Natural killer cell (primary cell): ENCODE data around the gene DMAC2. TPM values are rescaled to one million over a fixed set of nuclear protein-coding genes. Genes with fewer than 3 reads are reported as not detected.

Experiments used
- ATAC-seq, 3 donors: fragments of 150-1000 bp in 2 of 3; fragments of 200-7000 bp in 1 of 3; cut with Tn5 transposase; 1 replicate in 1 of 3; 2 replicates in 2 of 3; pipeline ENCODE4 v1.10.0; 2021; ENCODE audit warnings: mild to moderate bottlenecking in 2 of 3, moderate library complexity in 2 of 3
- DNase-seq, 2 donors: peaks; one replicate each; pipeline versions ENCODE4 v3.0.0 to v3.0.0-alpha.2; 2013 to 2021; ENCODE audit warnings: mixed read lengths in 1 of 2
- H3K27ac ChIP-seq: one replicate; pipeline ENCODE4 v1.5.1; 2013; ENCODE audit warnings: mild to moderate bottlenecking, low read length
- H3K27me3 ChIP-seq: one replicate; pipeline ENCODE4 v1.6.1; 2013; ENCODE audit warnings: low read length; ENCODE audit not compliant: control insufficient read depth, insufficient read depth
- H3K36me3 ChIP-seq: one replicate; pipeline ENCODE4 v1.6.1; 2013; ENCODE audit warnings: low read length; ENCODE audit not compliant: control insufficient read depth, insufficient read depth
- H3K4me1 ChIP-seq: one replicate; pipeline ENCODE4 v1.6.1; 2013; ENCODE audit warnings: low read length; ENCODE audit not compliant: control insufficient read depth, insufficient read depth
- H3K4me3 ChIP-seq: one replicate; pipeline ENCODE4 v1.5.1; 2013; ENCODE audit warnings: low read length
- H3K9me3 ChIP-seq: one replicate; pipeline ENCODE4 v1.6.1; 2013; ENCODE audit warnings: low read length; ENCODE audit not compliant: control insufficient read depth, insufficient read depth
- H3K27ac Mint-ChIP-seq, 2 donors: one replicate each; pipeline ENCODE4 v1.8.0; 2022; ENCODE audit warnings: mild to moderate bottlenecking in 2 of 2, mixed read lengths in 2 of 2, moderate library complexity in 1 of 2
- H3K27me3 Mint-ChIP-seq, 2 donors: one replicate each; pipeline ENCODE4 v1.8.0; 2022; ENCODE audit warnings: low read depth in 2 of 2, mixed read lengths in 2 of 2
- H3K36me3 Mint-ChIP-seq: one replicate; pipeline ENCODE4 v1.8.0; 2022; ENCODE audit warnings: mixed read lengths
- H3K4me1 Mint-ChIP-seq, 2 donors: one replicate each; pipeline ENCODE4 v1.8.0; 2022; ENCODE audit warnings: mixed read lengths in 2 of 2
- H3K4me3 Mint-ChIP-seq: one replicate; pipeline ENCODE4 v1.8.0; 2022; ENCODE audit warnings: mild to moderate bottlenecking, moderate library complexity, mixed read lengths
- H3K9me3 Mint-ChIP-seq, 2 donors: one replicate each; pipeline ENCODE4 v1.8.0; 2022; ENCODE audit warnings: mixed read lengths in 2 of 2
- CTCF ChIP-seq: fragments of 200-600 bp; IDR thresholded peaks from one replicate; pipeline ENCODE4 v1.8.0; 2022; ENCODE audit warnings: antibody characterized with exemption
- WGBS: methylation state at CpG from one replicate; pipeline ENCODE4 v1.1.7; 2013; ENCODE audit warnings: missing lambda C conversion rate; ENCODE audit not compliant: insufficient coverage; 5-methylcytosine and 5-hydroxymethylcytosine counted together
- intact Hi-C: fragments of 100-400 bp; cut with micrococcal nuclease; formaldehyde crosslinking; loops from one replicate; pipeline ENCODE4 v1.14.2; 2022
- total RNA-seq, 4 donors: library from RNA; stranded (reverse); fragments of 120-200 nt in 1 of 4; gene quantifications; one replicate each; pipeline versions ENCODE4 v1.2.3 to v1.2.4, GENCODE V29; 2013 to 2022

The DMAC2 gene
- total RNA-seq, 3 donors from 2014 or later (not counting 1 experiment from before 2014, with no cell fraction given) = 25.4 to 32.5 (median 29.5) TPM

- Histone ChIP-seq H3K9me3 (no peaks in the 10 kb centered on the region), H3K4me1 (no peaks in the 10 kb centered on the region), H3K4me3 (no peak overlapping the region), H3K27me3 (no peaks in the 10 kb centered on the region), H3K36me3 (no peaks in the 10 kb centered on the region), H3K27ac (no peak overlapping the region)
- Mint-ChIP-seq H3K27me3 (peaks cover 36 to 68% of the 10 kb centered on the region in 2 donors), H3K4me1 (no peaks in the 10 kb centered on the region), H3K9me3 (no peaks in the 10 kb centered on the region), H3K36me3 (no peaks in the 10 kb centered on the region), H3K4me3 (no peak overlapping the region), H3K27ac (no peak overlapping the region)
- 86% methylated on average over 8 of the region's 8 CpGs for WGBS
- ATAC-seq (no peak), DNase-seq (no peak)
- TF ChIP-seq CTCF = no peak
- intact Hi-C loops = no loop called here
These were observed 40.1 kb upstream of the DMAC2 start for GRCh38 chr19:41479757-41480191.

GRCh38 chr19:41478875-41479756 lies 39.4 kb upstream of the DMAC2 start:
- 67% methylated on average over 15 of the region's 15 CpGs for WGBS

GRCh38 chr19:41478171-41478570 lies 38.5 kb upstream of the DMAC2 start:
- H3K4me3 ChIP-seq = no peak overlapping the region
- Mint-ChIP-seq H3K27me3 (peaks cover 41 to 65% of the 10 kb centered on the region in 2 donors), H3K9me3 (no peaks in the 10 kb centered on the region), H3K4me3 (no peak overlapping the region), H3K27ac (no peak overlapping the region), H3K36me3 (no peaks in the 10 kb centered on the region), H3K4me1 (no peaks in the 10 kb centered on the region)
- H3K27me3 ChIP-seq = no peaks in the 10 kb centered on the region
- H3K4me1 ChIP-seq = no peaks in the 10 kb centered on the region
- H3K36me3 ChIP-seq = no peaks in the 10 kb centered on the region
- DNase-seq = no peak
- intact Hi-C loops = no loop called here
- no peak for TF ChIP-seq CTCF
- ATAC-seq = no peak
- no peak overlapping the region for H3K27ac ChIP-seq
- H3K9me3 ChIP-seq = no peaks in the 10 kb centered on the region
- 74% methylated on average over 8 of the region's 8 CpGs for WGBS

More at GRCh38 chr19:41478875-41479756, 39.4 kb upstream of the DMAC2 start:
- H3K4me1 Mint-ChIP-seq = no peaks in the 10 kb centered on the region
- ATAC-seq = no peak
- H3K36me3 ChIP-seq = no peaks in the 10 kb centered on the region
- no peaks in the 10 kb centered on the region for H3K27me3 ChIP-seq
- intact Hi-C loops = no loop called here
- no peaks in the 10 kb centered on the region for H3K36me3 Mint-ChIP-seq
- no peaks in the 10 kb centered on the region for H3K9me3 ChIP-seq
- no peaks in the 10 kb centered on the region for H3K4me1 ChIP-seq
- no peak overlapping the region for H3K27ac ChIP-seq
- H3K4me3 Mint-ChIP-seq = no peak overlapping the region
- no peaks in the 10 kb centered on the region for H3K9me3 Mint-ChIP-seq
- peaks cover 34 to 61% of the 10 kb centered on the region in 2 donors for H3K27me3 Mint-ChIP-seq
- TF ChIP-seq CTCF = no peak
- H3K27ac Mint-ChIP-seq = no peak overlapping the region
- no peak overlapping the region for H3K4me3 ChIP-seq
- no peak for DNase-seq
